NK-92 (cell line): ENCODE results near the gene SLC29A2.

Experiments used
- DNase-seq: peaks from one replicate; lab custom pipeline; 2025; ENCODE audit not compliant: unreplicated experiment; lab: John Stamatoyannopoulos, UW

SLC29A2 gene

DNA sequence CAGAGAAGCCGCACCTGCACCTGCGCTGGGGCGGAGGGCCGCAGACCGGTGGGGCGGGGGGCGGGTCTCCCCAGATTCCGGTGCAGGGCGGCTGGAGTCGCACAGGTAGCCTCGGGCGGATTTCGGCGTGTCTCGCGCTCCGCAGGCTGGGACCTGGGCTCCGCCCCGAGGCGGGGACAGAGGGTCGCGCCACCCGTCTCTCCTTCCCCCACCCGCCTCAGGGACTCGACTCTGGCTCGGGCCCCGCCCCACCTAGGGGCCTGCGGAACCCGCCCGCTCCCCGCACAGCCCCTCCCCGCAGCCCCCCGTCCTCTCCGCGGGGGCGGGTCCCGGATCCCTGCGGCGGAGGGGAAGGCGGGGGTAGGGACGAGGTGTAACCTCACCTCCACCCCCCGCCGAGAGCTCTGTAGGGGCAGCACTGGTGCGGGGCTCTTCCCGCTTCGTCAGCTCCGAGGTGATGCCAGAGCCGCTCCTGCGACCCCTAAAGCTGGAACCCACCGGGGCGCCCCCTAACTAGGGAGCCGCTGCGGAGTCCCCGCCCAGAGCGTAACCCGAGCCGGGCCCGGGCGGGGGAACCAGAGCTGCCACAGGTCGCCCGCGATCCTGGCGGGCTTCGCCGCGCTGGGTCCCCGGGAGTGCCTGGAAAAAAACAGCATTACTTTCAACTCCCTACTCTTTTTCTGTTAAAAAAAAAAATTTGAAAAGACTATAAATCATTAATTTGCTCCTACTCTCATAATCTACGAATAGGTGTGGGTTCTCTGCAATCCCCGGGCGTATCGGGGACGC, at the start of gene SLC29A2:
SLC29A2 (minus strand) TSS at position 134 of the 789 bp plus-strand sequence. CDS start 169 bp downstream, outside the sequence.
- no peak for DNase-seq

GRCh38 chr11:66420671-66421476, 49.3 kb upstream of the SLC29A2 start, which contains the start of gene NPAS4:
Gene NPAS4 (plus strand): TSS chr11:66421035. CDS start chr11:66421180, 145 bp downstream.
- no peak for DNase-seq

DNA sequence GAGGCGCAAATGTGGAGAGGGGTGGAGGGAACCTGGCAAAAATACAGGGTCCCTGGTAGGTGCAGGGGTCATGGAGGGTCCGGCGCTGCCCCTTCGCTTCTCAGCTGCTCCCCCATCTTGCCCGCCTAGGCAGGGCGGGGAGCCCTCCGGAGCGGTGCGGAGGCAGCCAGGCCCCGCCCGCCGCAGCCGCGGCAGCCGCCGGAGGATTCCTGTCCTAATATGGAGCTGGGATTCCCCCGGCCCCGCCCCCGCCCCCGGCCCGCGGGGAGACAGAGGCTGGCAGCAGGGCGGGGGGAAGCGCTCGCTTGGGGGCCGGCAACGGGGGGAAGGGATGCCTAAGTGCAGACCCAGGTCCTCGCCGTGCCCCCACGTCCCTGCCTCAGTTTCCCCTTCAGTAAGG, 48.3 kb upstream of the SLC29A2 start:
- no peak for DNase-seq

DNA sequence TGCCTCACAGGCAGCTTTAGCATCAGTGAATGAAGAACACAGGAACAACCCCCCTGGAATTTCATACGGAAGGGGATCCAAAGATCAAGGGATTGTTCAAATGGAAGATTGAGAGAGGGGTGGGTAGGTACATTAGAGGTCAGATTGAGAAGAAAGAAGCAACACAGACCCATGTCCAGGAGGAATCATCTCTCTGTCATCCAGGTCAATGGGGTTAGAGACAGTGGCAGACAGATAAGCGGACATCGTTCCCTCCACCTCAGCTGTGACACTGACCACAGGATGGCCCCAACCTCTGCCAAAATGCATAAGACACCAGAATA, 47.4 kb upstream of the SLC29A2 start:
- no peak for DNase-seq

- DNase-seq: no peak
Observed at GRCh38 chr11:66418168-66418985, 46.8 kb upstream of the SLC29A2 start.

DNA sequence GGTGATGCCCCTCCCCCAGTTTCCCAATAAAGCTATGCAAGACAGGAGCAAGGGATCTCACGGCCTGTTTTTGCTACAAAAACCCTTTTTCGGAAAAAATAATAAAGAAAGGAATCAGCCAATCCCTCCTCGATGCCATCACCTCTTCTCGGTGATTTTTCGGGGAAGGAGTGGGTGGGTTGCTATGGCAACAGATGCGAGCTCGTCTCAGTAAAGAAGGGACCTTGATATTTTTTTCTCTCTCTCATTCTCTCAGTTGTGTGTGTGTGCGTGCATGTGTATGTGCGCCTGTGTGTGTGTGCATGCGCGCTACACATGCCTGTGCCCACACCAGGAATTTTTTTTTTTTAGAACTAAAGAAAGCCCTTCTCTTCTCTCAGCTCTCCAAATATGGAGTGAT, 45.4 kb upstream of the SLC29A2 start:
- no peak for DNase-seq

DNA sequence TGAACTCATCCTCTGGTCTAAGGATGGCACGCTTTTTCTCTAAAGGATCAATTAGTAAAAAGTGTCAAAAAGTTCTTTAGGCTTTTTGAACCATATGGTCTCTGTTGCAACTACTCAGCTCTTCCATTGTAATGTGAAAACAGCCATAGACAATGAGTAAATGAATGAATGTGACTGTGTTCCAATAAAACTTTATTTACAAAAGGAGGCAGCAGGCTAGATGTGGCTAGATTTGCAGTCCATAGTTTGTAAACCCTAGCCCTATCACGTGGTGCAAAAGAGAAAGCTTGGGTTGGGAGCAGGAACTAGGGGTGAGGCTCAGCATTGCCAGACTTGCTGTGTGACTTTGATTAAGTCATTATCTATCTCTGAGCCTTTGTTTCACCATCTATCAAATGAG, 43.9 kb upstream of the SLC29A2 start:
- DNase-seq: no peak

DNA sequence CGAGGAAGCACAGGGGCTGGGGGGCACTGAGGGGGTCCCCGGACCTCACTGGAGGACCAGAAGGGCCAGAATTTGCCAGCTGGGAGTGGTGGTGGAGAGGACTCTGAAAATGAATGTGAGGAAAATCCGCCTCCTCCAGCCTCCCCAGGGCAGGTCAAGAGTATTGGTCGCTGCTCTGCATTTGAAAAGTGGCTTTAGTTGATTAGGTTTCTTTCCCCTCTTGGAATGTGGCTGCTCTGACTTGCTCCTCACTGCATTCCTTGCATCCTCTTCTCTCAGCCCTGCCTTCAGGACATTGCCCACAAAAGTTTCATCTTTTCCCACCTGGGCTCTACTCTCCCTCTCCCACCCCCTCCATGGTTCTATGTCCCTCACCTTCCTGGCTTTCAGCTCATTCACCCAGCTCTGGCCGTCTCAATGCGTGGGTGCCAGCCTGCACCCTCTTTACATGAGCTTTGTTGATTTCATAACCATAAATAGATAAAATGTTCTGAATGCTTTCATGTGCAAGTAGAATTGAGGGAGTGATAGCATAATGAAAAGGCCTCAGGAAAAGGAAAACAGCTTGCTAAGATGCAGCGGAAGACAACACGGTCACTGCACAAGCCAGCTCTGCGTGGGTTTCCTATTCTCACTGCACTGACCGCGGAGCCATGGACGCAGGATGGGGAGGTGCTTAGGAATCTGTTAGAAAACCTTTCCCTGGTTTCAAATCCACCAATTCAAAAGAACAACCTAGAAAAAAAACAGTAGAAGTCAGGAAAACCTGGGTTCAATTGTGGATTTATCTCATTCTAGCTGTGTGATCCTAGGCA, 42.8 kb upstream of the SLC29A2 start:
- no peak for DNase-seq

GRCh38 chr11:66413167-66413566, 41.6 kb upstream of the SLC29A2 start:
- DNase-seq: no peak

DNA sequence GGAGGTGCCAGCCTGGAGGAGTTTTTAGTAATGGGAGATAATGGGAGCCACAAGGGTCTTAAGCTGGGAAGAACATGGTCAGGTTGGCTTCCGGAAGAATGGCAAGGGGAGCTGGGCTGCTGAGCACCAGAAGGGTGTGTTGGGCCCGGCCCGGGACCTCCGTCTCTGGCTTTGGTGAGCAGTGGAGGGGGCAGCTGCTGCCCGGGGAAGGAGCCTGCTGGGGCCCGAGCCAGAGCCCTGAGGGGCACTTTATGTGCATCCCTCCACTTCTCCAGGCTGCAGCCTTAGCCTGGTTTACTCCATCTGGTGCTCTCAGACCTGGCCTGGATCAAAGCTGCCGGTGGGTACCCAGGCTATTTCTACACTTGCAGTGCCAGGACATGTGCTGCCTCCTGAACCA, 40.5 kb upstream of the SLC29A2 start:
- DNase-seq: no peak

GRCh38 chr11:66411323-66411722, 39.8 kb upstream of the SLC29A2 start:
- no peak for DNase-seq

GRCh38 chr11:66410191-66410590, 38.6 kb upstream of the SLC29A2 start:
- DNase-seq: no peak

DNA sequence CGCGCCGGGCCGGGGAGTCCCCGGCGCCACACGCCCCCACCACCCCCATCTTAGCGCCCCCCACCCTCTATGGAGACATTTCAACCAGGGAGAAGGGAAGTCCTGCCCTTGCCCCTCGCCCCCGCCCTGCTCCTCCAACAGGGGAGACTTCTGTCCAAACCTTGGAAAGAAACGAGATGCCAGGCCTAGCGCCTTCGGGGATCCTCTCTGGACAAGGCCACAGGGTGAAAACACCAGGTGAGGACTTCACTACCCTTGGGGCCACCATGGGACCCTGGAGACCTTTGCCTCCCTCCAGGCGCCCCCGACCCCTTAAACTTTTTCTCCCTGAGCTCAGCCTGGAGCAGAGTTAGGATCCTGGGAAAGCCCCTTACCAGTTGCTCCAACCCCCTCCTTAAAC, 37.7 kb upstream of the SLC29A2 start:
- DNase-seq: no peak

GRCh38 chr11:66408488-66409214, 37.1 kb upstream of the SLC29A2 start:
- DNase-seq: peak; percentile 36

- no peak for DNase-seq
Observed at GRCh38 chr11:66407651-66408050, 36.1 kb upstream of the SLC29A2 start.

GRCh38 chr11:66393954-66394353, 22.4 kb upstream of the SLC29A2 start:
- no peak for DNase-seq

DNA sequence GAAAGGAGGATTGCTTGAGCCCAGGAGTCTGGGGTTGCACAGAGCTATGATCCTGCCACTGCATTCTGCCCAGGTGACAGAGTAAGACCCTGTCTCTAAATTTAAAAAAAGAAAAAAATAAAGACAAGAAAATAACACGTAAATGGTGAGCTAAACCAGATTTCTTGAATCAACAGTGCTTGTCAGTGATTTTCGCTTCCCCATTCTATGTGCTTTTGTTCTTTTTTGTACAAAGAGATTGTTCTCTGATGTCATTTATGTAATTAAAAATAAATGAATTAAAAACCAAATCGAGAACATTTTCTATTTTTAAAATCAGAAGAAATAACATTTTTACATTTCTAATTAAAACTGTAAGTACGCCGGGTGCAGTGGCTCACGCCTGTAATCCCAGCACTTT, 19.8 kb upstream of the SLC29A2 start:
- no peak for DNase-seq

DNA sequence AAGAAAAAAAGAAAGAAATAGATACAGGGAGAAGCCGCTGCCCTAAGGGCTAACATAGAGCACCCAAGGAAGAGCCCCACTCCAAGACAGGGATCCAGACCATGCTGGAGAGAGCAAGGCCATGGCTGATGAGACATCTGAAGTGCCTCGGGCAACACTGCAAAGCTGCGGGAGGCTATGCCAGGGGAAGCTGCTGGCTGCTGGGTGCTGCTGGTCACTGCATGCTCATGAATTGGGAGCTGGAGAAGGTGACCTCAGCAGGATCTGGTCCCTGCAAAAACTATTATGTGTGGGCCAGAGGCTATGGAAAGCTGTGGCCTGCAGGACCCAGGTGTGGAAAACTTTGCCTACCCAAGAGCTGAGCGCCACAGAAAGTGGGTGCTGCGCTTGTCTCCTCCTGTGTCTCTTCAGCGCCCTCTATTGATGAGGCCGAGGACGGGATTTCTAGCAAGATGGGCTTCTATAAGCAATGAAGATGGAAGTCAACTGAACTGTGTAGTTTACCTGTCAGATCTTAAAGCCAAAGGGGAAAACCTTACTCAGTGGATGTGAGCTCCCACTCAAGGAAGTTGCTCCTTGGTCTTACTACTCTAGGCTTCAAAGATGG, 17.3 kb upstream of the SLC29A2 start:
- no peak for DNase-seq
